GM18951 (cell line): ENCODE results near the gene ABCD1.

Source experiments
- POLR2A ChIP-seq: IDR thresholded peaks from 4 replicates; pipeline ENCODE4 v1.6.1; 2011; ENCODE audit warnings: mild to moderate bottlenecking; ENCODE audit not compliant: insufficient read length, insufficient read depth; ENCODE audit errors: extremely low read depth
- in situ Hi-C: fragments of 300-500 bp; cut with MboI; formaldehyde crosslinking; loops from one replicate; pipeline ENCODE4 v1.12.0; 2022; ENCODE audit warnings: low sequenced_read_pairs, mixed read lengths, inconsistent platforms; ENCODE audit not compliant: unreplicated experiment

The ABCD1 gene

GRCh38 chrX:153707406-153707805 lies 17.2 kb upstream of the ABCD1 start:
- TF ChIP-seq POLR2A = no peak
- in situ Hi-C loops = no loop called here

- in situ Hi-C loops = no loop called here
- no peak for TF ChIP-seq POLR2A
Observed at GRCh38 chrX:153708415-153708814, 16.2 kb upstream of the ABCD1 start.

DNA sequence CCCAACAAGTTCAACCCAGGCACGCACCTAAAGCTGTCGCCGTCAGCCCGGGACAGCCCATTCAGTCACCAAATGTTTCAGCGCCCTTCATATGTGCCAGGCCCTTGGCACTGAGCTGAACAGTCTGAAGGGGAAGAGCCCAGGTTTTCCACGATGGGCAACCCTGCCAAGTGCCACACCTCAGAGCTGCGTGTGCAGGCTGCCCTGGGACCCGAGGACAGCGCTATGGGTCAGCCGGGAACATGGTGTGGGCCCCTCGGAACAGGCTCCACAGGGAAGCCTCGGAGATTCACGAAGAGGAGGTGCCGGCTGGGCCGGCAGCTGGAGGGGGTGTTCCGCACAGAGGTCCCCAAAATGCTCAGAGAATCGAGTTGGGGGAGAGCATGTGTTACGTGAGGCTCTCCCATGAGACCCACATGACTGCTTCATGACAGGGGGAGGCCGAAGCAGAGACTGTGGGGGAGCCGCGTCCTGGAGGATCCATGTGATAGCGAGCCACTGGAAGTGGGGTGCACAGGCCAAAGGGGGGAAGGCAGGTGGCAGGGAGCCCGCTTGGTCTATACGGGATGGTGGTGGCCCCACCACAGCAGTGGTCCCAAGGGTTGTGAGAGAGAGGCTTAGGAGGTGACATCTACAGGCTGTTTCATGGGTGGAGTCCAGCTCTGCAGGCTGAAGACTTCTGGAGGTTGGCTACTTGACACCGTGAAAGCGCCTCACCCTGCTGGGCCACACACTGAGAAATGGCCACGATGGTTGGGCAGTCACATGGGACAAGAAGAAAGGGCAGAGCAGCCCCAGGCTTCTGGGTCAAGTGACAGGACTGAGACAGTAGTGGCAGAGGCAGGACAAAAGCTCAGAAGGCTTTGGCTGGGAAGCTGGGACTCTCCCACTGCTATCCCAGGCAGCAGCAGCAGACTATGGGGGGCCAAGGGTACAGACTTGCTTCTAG lies 14.7 kb upstream of the ABCD1 start:
- in situ Hi-C loops = no loop called here
- no peak for TF ChIP-seq POLR2A

- in situ Hi-C loops = no loop called here
- no peak for TF ChIP-seq POLR2A
Observed at GRCh38 chrX:153714256-153714655, 10.4 kb upstream of the ABCD1 start.

DNA sequence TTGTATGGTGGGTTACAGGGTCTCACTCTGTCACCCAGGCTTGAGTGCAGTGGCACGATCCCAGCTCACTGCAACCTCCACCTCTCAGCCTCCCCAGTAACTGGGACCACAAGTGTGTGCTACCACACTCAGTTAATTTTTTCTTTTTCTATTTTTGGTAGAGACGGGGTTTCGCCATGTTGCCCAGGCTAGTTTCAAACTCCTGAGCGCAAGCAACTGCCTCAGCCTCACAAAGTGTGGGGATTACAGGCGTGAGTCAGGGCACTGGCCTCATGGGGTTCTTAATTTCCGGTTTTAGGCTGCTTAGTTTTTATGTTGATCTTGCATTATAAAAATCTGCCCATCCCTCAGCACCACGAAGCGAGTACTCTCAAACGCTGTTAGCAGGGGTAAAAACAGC lies 7.2 kb upstream of the ABCD1 start:
- in situ Hi-C loops = no loop called here
- TF ChIP-seq POLR2A = no peak

DNA sequence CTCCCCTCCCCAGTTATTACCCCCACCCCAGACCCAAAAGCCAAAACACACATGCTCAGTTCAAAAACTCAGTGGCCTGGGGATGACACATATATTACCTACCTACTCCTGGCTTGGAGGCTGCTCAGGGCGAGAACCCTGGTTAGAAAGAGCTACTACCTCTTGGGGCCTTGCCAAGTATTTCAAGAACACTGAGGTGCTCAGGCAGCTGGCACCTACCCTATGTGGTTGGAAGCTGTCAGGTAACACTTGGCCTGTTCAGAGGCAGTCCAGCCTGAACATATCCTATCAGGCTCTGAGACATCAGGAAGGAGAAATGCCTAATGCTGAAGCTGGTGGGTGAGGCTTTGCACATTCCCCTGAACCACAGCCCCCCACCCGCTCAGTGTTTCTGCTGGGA lies 5.4 kb upstream of the ABCD1 start:
- TF ChIP-seq POLR2A = no peak
- in situ Hi-C loops = no loop called here

DNA sequence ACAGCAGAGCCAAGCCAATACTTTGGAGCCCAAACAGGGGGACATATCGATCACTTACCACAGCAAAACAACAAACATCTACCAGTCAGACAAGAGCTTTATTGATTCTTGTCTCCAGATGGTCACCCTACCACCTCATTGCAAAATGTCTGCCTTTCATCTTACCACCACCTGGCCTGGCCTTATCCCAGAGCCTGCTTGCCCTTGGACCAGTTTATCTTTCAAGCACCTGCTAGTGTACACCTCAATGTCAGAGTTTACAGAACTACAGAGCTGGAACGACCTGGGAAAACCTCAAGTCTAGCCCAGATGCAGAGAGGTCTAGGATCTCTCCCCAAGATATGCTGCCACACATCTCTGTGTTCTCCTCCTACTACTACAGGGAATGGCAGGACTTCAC lies 5.0 kb upstream of the ABCD1 start:
- in situ Hi-C loops = no loop called here
- no peak for TF ChIP-seq POLR2A

DNA sequence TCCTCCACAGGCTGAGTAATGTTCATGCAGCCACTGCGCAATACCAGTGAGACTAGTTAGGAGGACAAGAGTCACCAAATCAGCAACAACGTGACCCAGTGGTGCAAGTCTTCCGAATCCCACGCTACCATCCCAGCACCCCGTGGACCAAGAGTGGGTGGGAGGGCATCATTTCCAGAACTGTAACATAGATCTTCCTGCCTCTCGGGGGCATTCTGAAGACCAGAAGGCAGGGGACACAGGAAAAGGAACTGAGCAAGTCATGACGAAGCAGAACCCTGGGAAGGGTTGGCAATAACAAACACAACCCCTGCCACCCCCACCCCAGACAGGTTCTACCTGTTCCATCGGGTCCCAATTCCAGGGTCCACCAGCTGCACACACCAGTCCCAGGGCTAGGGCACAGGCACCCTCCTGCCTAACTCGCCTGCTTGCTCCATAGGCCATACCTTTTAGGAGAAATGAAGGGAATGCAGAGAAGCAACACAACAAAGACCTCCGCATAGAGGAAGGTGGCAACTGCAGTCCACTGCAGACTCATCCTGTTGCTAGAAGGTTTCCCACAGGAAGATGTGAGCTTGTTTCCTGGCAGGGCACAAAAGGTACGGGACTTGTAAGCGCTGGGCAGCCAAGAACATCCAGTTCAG lies 1.8 kb upstream of the ABCD1 start:
- in situ Hi-C loops = no loop called here

GRCh38 chrX:153723351-153724251 lies 1.1 kb upstream of the ABCD1 start:
- TF ChIP-seq POLR2A = no peak
- in situ Hi-C loops = no loop called here

More for the DNA sequence above, 1.8 kb upstream of the ABCD1 start:
- TF ChIP-seq POLR2A = no peak

DNA sequence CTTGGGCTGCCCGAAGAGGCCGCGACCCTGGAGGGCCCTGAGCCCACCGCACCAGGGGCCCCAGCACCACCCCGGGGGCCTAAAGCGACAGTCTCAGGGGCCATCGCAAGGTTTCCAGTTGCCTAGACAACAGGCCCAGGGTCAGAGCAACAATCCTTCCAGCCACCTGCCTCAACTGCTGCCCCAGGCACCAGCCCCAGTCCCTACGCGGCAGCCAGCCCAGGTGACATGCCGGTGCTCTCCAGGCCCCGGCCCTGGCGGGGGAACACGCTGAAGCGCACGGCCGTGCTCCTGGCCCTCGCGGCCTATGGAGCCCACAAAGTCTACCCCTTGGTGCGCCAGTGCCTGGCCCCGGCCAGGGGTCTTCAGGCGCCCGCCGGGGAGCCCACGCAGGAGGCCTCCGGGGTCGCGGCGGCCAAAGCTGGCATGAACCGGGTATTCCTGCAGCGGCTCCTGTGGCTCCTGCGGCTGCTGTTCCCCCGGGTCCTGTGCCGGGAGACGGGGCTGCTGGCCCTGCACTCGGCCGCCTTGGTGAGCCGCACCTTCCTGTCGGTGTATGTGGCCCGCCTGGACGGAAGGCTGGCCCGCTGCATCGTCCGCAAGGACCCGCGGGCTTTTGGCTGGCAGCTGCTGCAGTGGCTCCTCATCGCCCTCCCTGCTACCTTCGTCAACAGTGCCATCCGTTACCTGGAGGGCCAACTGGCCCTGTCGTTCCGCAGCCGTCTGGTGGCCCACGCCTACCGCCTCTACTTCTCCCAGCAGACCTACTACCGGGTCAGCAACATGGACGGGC lies 579 bp downstream of the ABCD1 start:
- in situ Hi-C loops = no loop called here
- no peak for TF ChIP-seq POLR2A

GRCh38 chrX:153725832-153726285 lies 1.2 kb downstream of the ABCD1 start:
- no peak for TF ChIP-seq POLR2A
- in situ Hi-C loops = no loop called here
